Activated CD8-positive, alpha-beta memory T cell treated with anti-CD3 and anti-CD28 coated beads, Interleukin-2, amount 50 U/mL, for 24 hours (primary cell): ENCODE data around the gene SPHK2.

Experiments used
- DNase-seq: peaks from one replicate; pipeline ENCODE4 v3.0.0-alpha.2; 2020; ENCODE audit errors: extremely low read depth

SPHK2 gene

GRCh38 chr19:48603449-48603848, 15.9 kb upstream of the SPHK2 start:
- DNase-seq = no peak

GRCh38 chr19:48603850-48604249, 15.5 kb upstream of the SPHK2 start:
- no peak for DNase-seq

GRCh38 chr19:48606463-48607358, 12.6 kb upstream of the SPHK2 start, which contains the start of gene SPACA4:
SPACA4 (plus strand) TSS chr19:48606742; CDS start chr19:48606979, 237 bp downstream.
- DNase-seq = no peak

DNA sequence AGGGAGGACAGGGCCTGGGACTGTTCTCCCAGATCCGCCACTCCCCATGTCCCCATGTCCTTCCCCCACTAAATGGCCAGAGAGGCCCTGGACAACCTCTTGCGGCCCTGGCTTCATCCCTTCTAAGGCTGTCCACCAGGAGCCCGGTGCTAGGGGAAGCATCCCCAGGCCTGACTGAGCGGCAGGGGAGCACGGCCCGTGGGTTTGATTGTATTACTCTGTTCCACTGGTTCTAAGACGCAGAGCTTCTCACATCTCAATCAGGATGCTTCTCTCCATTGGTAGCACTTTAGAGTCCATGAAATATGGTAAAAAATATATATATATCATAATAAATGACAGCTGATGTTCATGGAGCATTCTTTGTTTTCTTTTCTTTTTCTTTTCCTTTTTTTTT, 11.9 kb upstream of the SPHK2 start:
- DNase-seq = no peak

GRCh38 chr19:48608798-48609263, 10.5 kb upstream of the SPHK2 start:
- no peak for DNase-seq

DNA sequence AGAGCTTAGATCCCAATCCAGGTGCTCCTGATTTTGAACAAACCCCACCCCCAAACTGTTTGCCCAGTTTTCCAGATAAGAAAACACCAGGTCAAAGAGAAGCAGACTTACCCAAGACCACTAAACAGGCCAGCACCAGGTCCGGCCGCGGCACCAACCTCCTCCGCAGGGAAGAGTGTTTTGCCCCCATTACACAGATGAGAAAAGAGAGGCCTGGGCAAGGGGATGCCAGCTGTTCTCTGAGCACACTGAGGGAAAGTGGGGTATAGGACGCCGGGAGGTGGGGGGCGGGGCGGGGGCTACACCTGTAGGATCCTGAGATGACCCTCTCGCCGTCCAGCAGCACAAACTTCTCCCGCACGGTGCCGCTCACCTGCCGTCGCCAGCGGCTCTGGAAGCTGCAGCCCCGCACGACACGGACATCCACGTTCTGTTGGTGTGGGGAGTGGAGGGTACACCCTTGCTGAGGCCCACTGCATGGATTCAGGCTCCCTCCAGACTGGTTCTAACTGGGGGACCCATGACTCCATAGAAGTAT, 9.7 kb upstream of the SPHK2 start:
- no peak for DNase-seq

DNA sequence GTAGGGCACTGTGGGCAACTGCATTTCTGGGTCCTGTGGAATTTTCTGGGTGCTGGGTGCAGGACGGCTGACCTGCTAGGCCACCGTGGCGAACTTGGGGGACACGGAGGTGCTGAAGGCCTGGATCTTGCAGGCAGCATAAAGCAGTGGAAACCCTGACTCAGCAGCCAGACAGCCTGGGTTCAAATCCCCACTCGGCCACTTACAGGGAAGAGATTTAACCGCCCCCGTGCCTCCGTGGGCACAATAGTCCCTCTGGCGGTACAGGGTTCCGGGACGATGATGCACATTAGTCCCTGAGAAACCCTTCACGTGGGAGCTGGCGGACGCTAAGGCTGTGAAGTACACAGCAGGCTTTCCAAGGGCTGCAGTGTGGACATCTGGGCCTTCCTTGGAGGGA, 7.4 kb upstream of the SPHK2 start:
- no peak for DNase-seq

DNA sequence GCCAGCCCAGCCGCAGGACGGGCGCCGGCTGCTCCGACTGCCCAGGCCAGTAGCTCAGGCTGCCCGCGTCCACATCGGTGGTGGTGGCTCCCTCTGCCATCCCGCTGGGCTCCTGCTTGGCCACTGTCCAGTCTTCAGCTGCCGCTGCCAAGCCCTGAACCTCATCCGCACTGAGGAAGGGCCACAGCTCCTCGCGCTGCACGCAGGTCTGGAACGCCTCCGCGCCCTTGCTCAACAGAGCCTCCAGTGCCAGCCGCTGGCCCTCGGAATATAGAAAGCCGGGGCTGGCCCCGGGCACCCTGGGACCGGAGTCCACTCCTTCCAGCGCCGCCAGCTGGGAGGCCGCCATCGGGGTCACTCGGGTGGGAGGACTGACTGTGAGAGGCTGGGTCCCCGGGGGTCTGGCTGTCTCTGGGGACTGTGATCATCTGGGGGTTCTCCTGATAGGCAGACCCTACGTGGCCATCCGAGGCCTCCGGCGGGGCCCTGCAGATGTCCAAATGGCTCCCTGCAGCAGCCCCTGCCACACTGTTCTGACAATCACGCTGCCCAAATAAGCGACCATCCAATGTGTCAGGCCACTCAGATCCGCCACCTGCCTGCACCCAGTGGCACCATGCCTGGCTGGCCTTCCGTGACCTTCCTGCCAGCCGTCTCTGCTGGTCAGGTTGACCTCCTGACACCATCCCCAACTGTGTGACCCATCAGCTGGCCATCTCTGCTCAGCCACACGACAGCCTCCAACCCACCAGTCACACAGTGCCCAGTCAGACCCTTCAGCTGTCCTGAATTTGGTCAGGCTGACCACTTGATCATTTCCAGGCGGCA, 6.1 kb upstream of the SPHK2 start:
- no peak for DNase-seq

DNA sequence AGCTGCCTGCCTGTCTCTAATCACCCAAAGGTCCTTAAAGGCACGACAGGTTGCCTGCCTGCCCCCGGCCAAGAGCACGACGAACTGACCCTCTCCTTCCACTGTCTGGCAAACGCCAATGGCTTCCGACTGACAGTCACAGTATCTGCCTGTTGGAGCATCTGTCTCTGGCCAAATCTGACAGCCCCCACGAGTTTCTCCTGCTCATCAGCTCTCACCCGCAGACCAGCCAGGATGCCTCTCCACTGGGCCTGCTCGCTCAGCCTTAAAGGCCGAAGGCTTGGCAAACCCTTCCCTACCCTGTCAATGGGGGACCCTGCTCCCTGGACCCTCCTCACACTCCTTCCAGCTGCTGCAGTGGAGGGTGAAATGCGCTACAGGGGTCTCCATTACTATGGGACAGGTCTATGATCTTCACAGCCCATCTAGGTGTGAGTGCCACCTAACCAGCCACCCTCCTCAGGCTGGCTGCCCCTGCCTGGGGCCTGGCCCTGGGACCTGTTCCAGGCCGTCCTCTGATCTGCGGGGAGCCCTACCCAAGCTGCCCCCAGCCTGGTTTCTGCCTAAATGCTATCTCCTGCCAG, 5.4 kb upstream of the SPHK2 start:
- no peak for DNase-seq

DNA sequence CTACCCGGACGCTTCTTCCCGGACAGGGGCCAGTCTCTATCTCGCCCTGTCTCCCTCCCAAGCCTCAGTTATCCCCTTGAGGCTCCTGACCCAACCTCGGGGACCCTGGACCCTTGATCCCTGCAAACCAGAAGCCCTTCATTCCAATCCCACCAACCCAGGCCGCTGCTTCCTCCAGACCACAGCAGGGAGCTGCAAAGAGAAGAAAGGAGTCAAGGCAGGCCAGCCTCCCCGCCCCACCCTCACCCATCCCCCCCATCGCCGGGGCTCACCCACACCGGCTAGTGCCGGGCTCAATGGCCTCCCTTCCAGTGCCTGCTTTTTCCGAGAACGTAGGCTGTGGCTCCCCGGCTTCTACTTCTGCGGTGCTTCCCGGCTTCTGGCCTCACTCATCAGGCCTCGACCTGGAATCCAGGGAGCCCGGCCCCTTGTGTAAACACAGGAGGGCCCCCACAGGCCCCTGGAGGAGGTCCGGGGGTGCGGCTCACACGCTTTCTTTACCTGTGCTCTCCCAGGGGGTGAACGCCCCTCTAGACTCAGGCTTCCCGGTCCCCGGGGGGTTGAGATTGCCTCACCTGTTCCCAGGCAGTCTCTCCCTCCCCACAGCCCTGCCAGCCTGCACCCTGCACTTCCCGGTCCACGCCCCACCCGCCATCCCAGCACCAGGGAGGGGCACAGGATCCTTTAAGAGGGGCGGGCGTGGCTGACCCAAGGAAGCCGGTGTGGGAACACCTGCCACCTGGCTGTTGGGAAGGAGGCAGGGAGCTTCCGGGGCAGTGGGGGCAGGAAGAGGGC, 4.7 kb upstream of the SPHK2 start, which contains the start of gene FAM83E:
FAM83E (minus strand) TSS at position 641 of the 795 bp plus-strand sequence. CDS start 1,704 bp downstream, outside the sequence.
- DNase-seq = no peak

- no peak for DNase-seq
Measured at GRCh38 chr19:48615231-48616040, 3.9 kb upstream of the SPHK2 start.

- DNase-seq = no peak
Measured at GRCh38 chr19:48616041-48616436, 3.3 kb upstream of the SPHK2 start.

DNA sequence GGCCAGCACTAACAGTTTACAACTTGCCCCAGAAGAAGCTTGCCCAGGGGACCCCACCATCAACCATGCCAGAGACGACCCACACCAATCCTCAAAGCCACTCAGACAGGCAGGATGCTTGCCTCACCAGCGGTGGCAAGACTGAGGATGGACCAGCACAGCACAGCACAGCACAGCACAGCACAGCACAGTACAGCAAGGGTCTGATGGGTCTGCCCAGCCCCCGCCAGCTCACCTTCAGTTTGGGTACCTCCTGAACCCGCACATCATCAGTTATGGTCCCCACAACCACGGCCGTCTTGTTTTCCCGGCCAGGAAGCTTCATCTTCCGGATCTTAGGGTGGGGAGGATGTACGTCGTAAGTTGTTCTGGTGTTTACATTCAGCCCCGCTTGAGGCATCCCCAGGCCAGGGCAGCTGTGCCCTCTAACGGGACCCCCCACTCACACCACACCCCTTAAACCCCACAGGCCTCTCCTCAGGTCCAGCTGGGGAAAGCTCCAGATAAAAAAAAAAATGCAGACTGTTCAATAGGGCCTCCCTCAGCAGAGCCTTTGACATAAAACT, 2.7 kb upstream of the SPHK2 start:
- DNase-seq = no peak

DNA sequence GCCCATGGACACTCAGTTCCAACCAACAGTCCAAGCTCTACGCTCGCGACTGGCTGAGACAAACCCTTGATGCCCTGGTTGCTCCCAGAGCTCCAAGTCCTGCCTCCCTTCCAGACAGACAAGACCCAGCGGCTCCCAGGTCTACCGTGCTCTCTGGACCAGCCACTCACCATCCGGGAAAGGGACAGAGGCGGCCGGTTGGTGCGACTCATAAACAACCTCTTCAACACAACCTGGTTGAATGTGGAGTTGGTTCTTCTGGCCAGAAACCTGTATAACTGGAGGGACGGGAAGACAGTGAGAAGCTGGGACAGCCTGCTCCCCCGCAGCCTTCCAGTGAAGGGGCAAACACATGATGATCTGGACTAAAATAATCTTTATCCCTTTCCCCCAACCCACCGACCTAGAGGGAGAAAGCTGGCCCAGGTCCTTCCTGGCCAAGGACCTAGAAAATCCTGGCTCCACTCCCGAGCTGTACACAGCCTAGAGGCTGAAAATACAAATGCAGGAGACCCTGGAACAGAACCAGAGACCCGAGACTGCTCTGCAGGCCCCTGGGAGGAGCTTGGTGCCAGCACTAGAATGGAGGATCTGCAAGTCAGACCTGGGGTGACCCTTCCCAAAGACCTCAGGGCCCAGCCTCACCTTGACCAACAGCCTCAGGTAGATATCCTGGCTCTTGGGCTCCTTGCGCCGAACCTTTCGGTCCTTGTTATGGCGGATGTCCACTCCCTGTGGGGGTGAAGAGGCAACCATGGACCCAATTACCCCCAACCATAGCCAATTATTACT, 2.0 kb upstream of the SPHK2 start:
- DNase-seq = no peak

- no peak for DNase-seq
Measured at GRCh38 chr19:48618278-48618915, 909 bp upstream of the SPHK2 start.

- no peak for DNase-seq
Measured at GRCh38 chr19:48619692-48620585, 633 bp downstream of the SPHK2 start.

DNA sequence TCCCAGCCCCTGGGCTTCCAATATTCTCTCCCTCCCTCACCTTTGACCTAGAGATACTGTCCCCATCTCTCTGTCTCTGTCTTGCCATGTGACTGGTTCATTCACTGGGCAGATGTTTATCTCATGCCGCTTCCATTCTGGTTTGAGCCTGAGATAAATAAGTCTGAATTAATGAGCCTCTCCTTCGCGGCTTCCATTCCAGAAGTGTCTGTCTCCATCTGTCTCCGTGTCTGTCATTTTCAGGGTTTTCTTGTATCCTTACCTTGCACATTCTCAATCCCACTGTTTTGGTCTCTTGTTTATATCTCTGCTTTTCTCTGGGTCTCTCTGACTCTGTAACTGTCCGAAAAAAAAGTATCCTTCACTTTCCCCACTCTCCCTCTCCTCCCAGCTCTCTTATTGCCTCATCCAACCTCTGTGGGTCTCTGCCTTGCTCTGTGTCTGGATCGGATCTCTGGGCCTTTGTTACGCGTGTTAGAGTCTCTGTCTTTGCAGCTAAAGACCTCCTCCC, 4.3 kb downstream of the SPHK2 start:
- no peak for DNase-seq
